Spinal cord (tissue), 10 donors: Measurements from ENCODE around the gene ZBTB38. TPM values are rescaled to one million over a fixed set of nuclear protein-coding genes. Genes with fewer than 3 reads are reported as not detected.

Experiments
- DNase-seq, 6 donors: peaks; one replicate each; pipeline versions ENCODE4 v3.0.0 to v3.0.0-alpha.2; 2013 to 2015; ENCODE audit warnings: low spot score in 6 of 6, low read depth in 4 of 6
- H3K27ac ChIP-seq: one replicate; pipeline ENCODE4 v1.5.1; 2013; ENCODE audit warnings: low read depth, low read length, control low read depth
- H3K27me3 ChIP-seq: one replicate; pipeline ENCODE4 v1.6.1; 2013; ENCODE audit warnings: low read length; ENCODE audit not compliant: control insufficient read depth, insufficient read depth
- H3K36me3 ChIP-seq: one replicate; pipeline ENCODE4 v1.6.1; 2013; ENCODE audit warnings: low read length; ENCODE audit not compliant: control insufficient read depth, insufficient read depth
- H3K4me1 ChIP-seq: one replicate; pipeline ENCODE4 v1.6.1; 2013; ENCODE audit warnings: low read length; ENCODE audit not compliant: control insufficient read depth, insufficient read depth
- H3K4me3 ChIP-seq: one replicate; pipeline ENCODE4 v1.5.1; 2013; ENCODE audit warnings: low read depth, low read length, control low read depth
- H3K9me3 ChIP-seq: one replicate; pipeline ENCODE4 v1.6.1; 2013; ENCODE audit warnings: low read length; ENCODE audit not compliant: control insufficient read depth, insufficient read depth
- WGBS: methylation state at CpG from one replicate; pipeline ENCODE4 v1.1.5; 2013; ENCODE audit warnings: missing lambda C conversion rate; ENCODE audit not compliant: insufficient coverage; 5-methylcytosine and 5-hydroxymethylcytosine counted together
- polyA plus RNA-seq, 2 donors: library from polyadenylated mRNA; unstranded; fragments of 120-200 nt; gene quantifications; one replicate each; pipeline ENCODE4 v1.2.1, GENCODE V29; 2013; ENCODE audit not compliant: insufficient read length in 2 of 2
- total RNA-seq, 2 donors: library from RNA; depleted of rRNA in 1 of 2; stranded (reverse); fragments of 120-200 nt in 1 of 2; fragments of >200 nt in 1 of 2; gene quantifications; one replicate each; pipeline versions ENCODE4 v1.2.3 to v1.2.4, GENCODE V29; 2013 to 2014
- donor health status: healthy.

The ZBTB38 gene
- total and polyA plus RNA-seq, 4 donors, result 39.1 to 118 (median 64.2) TPM

GRCh38 chr3:141390747-141391146, 22.4 kb downstream of the ZBTB38 start:
- WGBS, result no CpG with 5 or more reads among the region's 5 CpGs
- H3K27me3 ChIP-seq, result no peaks in the 10 kb centered on the region
- no peak overlapping the region for H3K4me3 ChIP-seq
- peaks cover 13% of the 10 kb centered on the region for H3K4me1 ChIP-seq
- H3K27ac ChIP-seq, result no peak overlapping the region
- H3K36me3 ChIP-seq, result no peaks in the 10 kb centered on the region
- H3K9me3 ChIP-seq, result no peaks in the 10 kb centered on the region
- DNase-seq, result no peak

- no peak for DNase-seq
- peaks cover 13% of the 10 kb centered on the region for H3K4me1 ChIP-seq
- H3K9me3 ChIP-seq, result no peaks in the 10 kb centered on the region
- H3K27me3 ChIP-seq, result no peaks in the 10 kb centered on the region
- H3K27ac ChIP-seq, result no peak overlapping the region
- 91% methylated on average over 3 of the region's 4 CpGs for whole genome bisulfite sequencing
- no peak overlapping the region for H3K4me3 ChIP-seq
- no peaks in the 10 kb centered on the region for H3K36me3 ChIP-seq
These were observed 23.1 kb downstream of the ZBTB38 start for GRCh38 chr3:141391298-141391990.

GRCh38 chr3:141391991-141392316, 23.6 kb downstream of the ZBTB38 start:
- WGBS, result 50% methylated on average over 1 of the region's 4 CpGs
- no peaks in the 10 kb centered on the region for H3K36me3 ChIP-seq
- H3K9me3 ChIP-seq, result no peaks in the 10 kb centered on the region
- H3K27ac ChIP-seq, result no peak overlapping the region
- H3K4me3 ChIP-seq, result no peak overlapping the region
- DNase-seq, result no peak
- no peaks in the 10 kb centered on the region for H3K27me3 ChIP-seq
- H3K4me1 ChIP-seq, result peaks cover 13% of the 10 kb centered on the region

- WGBS, result 74% methylated on average over 4 of the region's 5 CpGs
- Histone ChIP-seq H3K4me3 (no peak overlapping the region), H3K27me3 (no peaks in the 10 kb centered on the region), H3K4me1 (peaks cover 13% of the 10 kb centered on the region), H3K27ac (no peak overlapping the region), H3K36me3 (no peaks in the 10 kb centered on the region), H3K9me3 (no peaks in the 10 kb centered on the region)
- DNase-seq, result no peak
These were observed 24.1 kb downstream of the ZBTB38 start for GRCh38 chr3:141392416-141392815.

GRCh38 chr3:141392897-141393734, 24.8 kb downstream of the ZBTB38 start:
- Histone ChIP-seq H3K27me3 (no peaks in the 10 kb centered on the region), H3K4me1 (peaks cover 13% of the 10 kb centered on the region), H3K27ac (peak overlapping the region; percentile 59), H3K36me3 (no peaks in the 10 kb centered on the region), H3K9me3 (no peaks in the 10 kb centered on the region), H3K4me3 (no peak overlapping the region)
- peak in 1 of 6 donors; percentile 64 for DNase-seq
- 45% methylated on average over 6 of the region's 6 CpGs for WGBS

- 83% methylated on average over 1 of the region's 7 CpGs for WGBS
- Histone ChIP-seq H3K4me1 (peaks cover 13% of the 10 kb centered on the region), H3K27ac (no peak overlapping the region), H3K27me3 (no peaks in the 10 kb centered on the region), H3K36me3 (no peaks in the 10 kb centered on the region), H3K9me3 (no peaks in the 10 kb centered on the region), H3K4me3 (no peak overlapping the region)
- no peak for DNase-seq
These were observed 25.4 kb downstream of the ZBTB38 start for GRCh38 chr3:141393735-141394076.

GRCh38 chr3:141394560-141394959, 26.3 kb downstream of the ZBTB38 start:
- Histone ChIP-seq H3K27me3 (no peaks in the 10 kb centered on the region), H3K9me3 (no peaks in the 10 kb centered on the region), H3K4me1 (peaks cover 13% of the 10 kb centered on the region), H3K4me3 (no peak overlapping the region), H3K27ac (no peak overlapping the region), H3K36me3 (no peaks in the 10 kb centered on the region)
- 100% methylated on average over 2 of the region's 3 CpGs for WGBS
- no peak for DNase-seq

- no peaks in the 10 kb centered on the region for H3K36me3 ChIP-seq
- no peak overlapping the region for H3K4me3 ChIP-seq
- no peak overlapping the region for H3K27ac ChIP-seq
- no peaks in the 10 kb centered on the region for H3K27me3 ChIP-seq
- H3K9me3 ChIP-seq, result no peaks in the 10 kb centered on the region
- H3K4me1 ChIP-seq, result peaks cover 13% of the 10 kb centered on the region
- no CpG with 5 or more reads among the region's 5 CpGs for WGBS
- DNase-seq, result no peak
These were observed 26.8 kb downstream of the ZBTB38 start for GRCh38 chr3:141395005-141395589.

GRCh38 chr3:141397996-141398395, 29.7 kb downstream of the ZBTB38 start:
- 86% methylated on average over 1 of the region's 5 CpGs for WGBS
- Histone ChIP-seq H3K27me3 (no peaks in the 10 kb centered on the region), H3K36me3 (no peaks in the 10 kb centered on the region), H3K4me3 (no peak overlapping the region), H3K9me3 (no peaks in the 10 kb centered on the region), H3K27ac (no peak overlapping the region), H3K4me1 (peaks cover 18% of the 10 kb centered on the region)
- DNase-seq, result no peak
